ENCODE results near the gene HEMK1.

- TF ChIP-seq POLR2A (IDR thresholded peaks at IDR 0.05), result no peak
- peak in 2 of 4 donors; percentile 42 to 43 for TF ChIP-seq POLR2AphosphoS5 (IDR thresholded peaks at IDR 0.05)
- no peak for TF ChIP-seq CTCF (IDR thresholded peaks at IDR 0.05)
Measured at GRCh38 chr3:50617096-50617791, 47.9 kb downstream of the HEMK1 start, which contains the start of gene MAPKAPK3.
